CD4-positive, alpha-beta T cell (primary cell): Measurements from ENCODE around the gene IL17A. TPM values are rescaled to one million over a fixed set of nuclear protein-coding genes. Genes with fewer than 3 reads are reported as not detected.

Source experiments
- ATAC-seq: fragments of 200-7000 bp; cut with Tn5 transposase; one replicate; pipeline ENCODE4 v1.10.0; 2022; ENCODE audit warnings: mild to moderate bottlenecking; ENCODE audit not compliant: poor library complexity
- CTCF ChIA-PET: fragments of 350-600 bp; sonication (Branson Sonifier 250); formaldehyde crosslinking; loops from one replicate; lab custom pipeline; 2021; ENCODE audit warnings: antibody characterized with exemption, inconsistent platforms; lab: Charles Lee
- POLR2A ChIA-PET: fragments of 350-600 bp; sonication (Branson Sonifier 250); formaldehyde crosslinking; loops from one replicate; lab custom pipeline; 2021; ENCODE audit warnings: antibody characterized with exemption, inconsistent platforms; lab: Charles Lee
- DNase-seq, 14 experiments: peaks; one replicate each; pipeline ENCODE4 v3.0.0-alpha.2; 2013 to 2020; ENCODE audit warnings: mixed read lengths in 2 of 14
- H3K27ac ChIP-seq, 2 donors: one replicate each; pipeline versions ENCODE4 v1.5.1 to v1.7.0; 2013; ENCODE audit warnings: low read length in 2 of 2, low read depth in 1 of 2, mild to moderate bottlenecking in 1 of 2
- H3K27me3 ChIP-seq, 2 experiments: 1 replicate in 1 of 2; 2 replicates in 1 of 2; pipeline versions ENCODE4 v1.6.1 to v1.7.0; 2013; ENCODE audit warnings: low read length in 2 of 2, control low read depth in 1 of 2, mild to moderate bottlenecking in 1 of 2, moderate library complexity in 1 of 2; ENCODE audit not compliant: insufficient read depth in 2 of 2, control insufficient read depth in 1 of 2
- H3K36me3 ChIP-seq: one replicate; pipeline ENCODE4 v1.6.1; 2013; ENCODE audit warnings: low read length, control low read depth; ENCODE audit not compliant: insufficient read depth
- H3K4me1 ChIP-seq: one replicate; pipeline ENCODE4 v1.6.1; 2013; ENCODE audit warnings: low read length, control low read depth; ENCODE audit not compliant: insufficient read depth
- H3K4me3 ChIP-seq: one replicate; pipeline ENCODE4 v1.5.1; 2013; ENCODE audit warnings: mild to moderate bottlenecking, low read length, moderate library complexity
- H3K9me3 ChIP-seq, 2 experiments: 1 replicate in 1 of 2; 2 replicates in 1 of 2; pipeline versions ENCODE4 v1.6.1 to v1.7.0; 2013; ENCODE audit warnings: low read length in 2 of 2, mild to moderate bottlenecking in 2 of 2, control low read depth in 1 of 2, moderate library complexity in 1 of 2; ENCODE audit not compliant: control insufficient read depth in 1 of 2, insufficient read depth in 1 of 2
- H3K27ac Mint-ChIP-seq: one replicate; pipeline ENCODE4 v1.8.0; 2020; ENCODE audit warnings: mixed read lengths
- H3K27me3 Mint-ChIP-seq: one replicate; pipeline ENCODE4 v1.8.0; 2021; ENCODE audit warnings: mixed read lengths
- H3K36me3 Mint-ChIP-seq: one replicate; pipeline ENCODE4 v1.8.0; 2021; ENCODE audit warnings: low read depth, mixed read lengths
- H3K4me1 Mint-ChIP-seq: one replicate; pipeline ENCODE4 v1.8.0; 2021; ENCODE audit warnings: low read depth, mixed read lengths
- H3K4me3 Mint-ChIP-seq: one replicate; pipeline ENCODE4 v1.8.0; 2020; ENCODE audit warnings: mild to moderate bottlenecking, mixed read lengths
- H3K9me3 Mint-ChIP-seq: one replicate; pipeline ENCODE4 v1.8.0; 2020; ENCODE audit warnings: mixed read lengths
- intact Hi-C, 2 experiments: fragments of 100-400 bp; cut with DNase I in 1 of 2; cut with micrococcal nuclease in 1 of 2; formaldehyde crosslinking; loops; one replicate each; pipeline versions ENCODE4 v1.15.1 to v1.9.0; 2023 to 2025; cut with DNase I, micrococcal nuclease
- total RNA-seq, 174 experiments: library from RNA in 2 of 174; stranded (reverse) in 2 of 174; gene quantifications; one replicate each; pipeline ENCODE4 v1.2.3 and lab custom pipeline; 2021 to 2026
- TF ChIP-seq, protein P1 (sequence below): fragments of 200-600 bp; IDR thresholded peaks from one replicate; pipeline ENCODE4 v1.8.0; 2022; ENCODE audit warnings: antibody characterized with exemption, mild to moderate bottlenecking

The IL17A gene
- total RNA-seq, 2 experiments from 2014 or later, result 0.14 TPM; not detected in 1

- no peak overlapping the region for H3K4me3 Mint-ChIP-seq
- H3K27ac Mint-ChIP-seq, result no peak overlapping the region
- peaks cover 12% of the 10 kb centered on the region for H3K4me1 Mint-ChIP-seq
- ChIA-PET POLR2A (no interaction called here), CTCF (no interaction called here)
- no peaks in the 10 kb centered on the region for H3K9me3 Mint-ChIP-seq
- H3K27me3 Mint-ChIP-seq, result peaks cover 4% of the 10 kb centered on the region
- no peaks in the 10 kb centered on the region for H3K27me3 ChIP-seq
- TF ChIP-seq, protein P1, sequence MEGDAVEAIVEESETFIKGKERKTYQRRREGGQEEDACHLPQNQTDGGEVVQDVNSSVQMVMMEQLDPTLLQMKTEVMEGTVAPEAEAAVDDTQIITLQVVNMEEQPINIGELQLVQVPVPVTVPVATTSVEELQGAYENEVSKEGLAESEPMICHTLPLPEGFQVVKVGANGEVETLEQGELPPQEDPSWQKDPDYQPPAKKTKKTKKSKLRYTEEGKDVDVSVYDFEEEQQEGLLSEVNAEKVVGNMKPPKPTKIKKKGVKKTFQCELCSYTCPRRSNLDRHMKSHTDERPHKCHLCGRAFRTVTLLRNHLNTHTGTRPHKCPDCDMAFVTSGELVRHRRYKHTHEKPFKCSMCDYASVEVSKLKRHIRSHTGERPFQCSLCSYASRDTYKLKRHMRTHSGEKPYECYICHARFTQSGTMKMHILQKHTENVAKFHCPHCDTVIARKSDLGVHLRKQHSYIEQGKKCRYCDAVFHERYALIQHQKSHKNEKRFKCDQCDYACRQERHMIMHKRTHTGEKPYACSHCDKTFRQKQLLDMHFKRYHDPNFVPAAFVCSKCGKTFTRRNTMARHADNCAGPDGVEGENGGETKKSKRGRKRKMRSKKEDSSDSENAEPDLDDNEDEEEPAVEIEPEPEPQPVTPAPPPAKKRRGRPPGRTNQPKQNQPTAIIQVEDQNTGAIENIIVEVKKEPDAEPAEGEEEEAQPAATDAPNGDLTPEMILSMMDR, result no peak
- no peak overlapping the region for H3K27ac ChIP-seq
- no peaks in the 10 kb centered on the region for H3K36me3 ChIP-seq
- ATAC-seq (no peak), DNase-seq (no peak)
- no peaks in the 10 kb centered on the region for H3K36me3 Mint-ChIP-seq
- no peaks in the 10 kb centered on the region for H3K4me1 ChIP-seq
- H3K9me3 ChIP-seq, result no peaks in the 10 kb centered on the region
- intact Hi-C loops, result no loop called here
- H3K4me3 ChIP-seq, result no peak overlapping the region
Observed at GRCh38 chr6:52209770-52210169, 23.6 kb downstream of the IL17A start.

GRCh38 chr6:52210227-52210626 lies 24.1 kb downstream of the IL17A start:
- CTCF ChIA-PET, result no interaction called here
- H3K36me3 ChIP-seq, result no peaks in the 10 kb centered on the region
- H3K4me1 ChIP-seq, result no peaks in the 10 kb centered on the region
- H3K9me3 Mint-ChIP-seq, result no peaks in the 10 kb centered on the region
- no peak overlapping the region for H3K27ac ChIP-seq
- peaks cover 4% of the 10 kb centered on the region for H3K27me3 Mint-ChIP-seq
- H3K4me1 Mint-ChIP-seq, result peaks cover 12% of the 10 kb centered on the region
- ATAC-seq, result no peak
- DNase-seq, result no peak
- TF ChIP-seq, protein P1, result no peak
- no peaks in the 10 kb centered on the region for H3K36me3 Mint-ChIP-seq
- no peak overlapping the region for H3K4me3 ChIP-seq
- intact Hi-C loops, result no loop called here
- POLR2A ChIA-PET, result no interaction called here
- H3K27ac Mint-ChIP-seq, result no peak overlapping the region
- no peaks in the 10 kb centered on the region for H3K27me3 ChIP-seq
- no peak overlapping the region for H3K4me3 Mint-ChIP-seq
- H3K9me3 ChIP-seq, result no peaks in the 10 kb centered on the region

DNA sequence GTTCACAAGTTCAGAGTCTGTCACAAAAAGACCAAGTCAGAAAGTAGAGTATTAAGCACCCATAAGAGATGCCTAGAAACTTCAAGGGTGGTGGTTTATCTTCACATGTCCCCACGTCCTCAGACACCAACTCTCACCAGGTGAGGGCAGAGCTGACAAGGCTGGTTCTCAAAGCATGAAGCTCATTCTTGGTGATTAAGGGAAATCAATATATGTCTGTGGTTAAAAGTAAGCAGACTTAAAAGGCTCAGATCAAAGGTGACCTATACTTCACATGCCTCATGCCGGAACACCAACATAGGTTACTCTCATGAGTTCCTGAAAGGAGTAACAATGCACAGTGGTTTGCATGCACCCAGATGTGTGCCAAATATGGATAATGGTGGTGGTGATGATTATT lies 27.0 kb downstream of the IL17A start:
- no peaks in the 10 kb centered on the region for H3K36me3 ChIP-seq
- no peaks in the 10 kb centered on the region for H3K4me1 ChIP-seq
- H3K9me3 ChIP-seq, result no peaks in the 10 kb centered on the region
- H3K27me3 Mint-ChIP-seq, result no peaks in the 10 kb centered on the region
- TF ChIP-seq, protein P1, result no peak
- ATAC-seq, result peak; percentile 48
- no peaks in the 10 kb centered on the region for H3K27me3 ChIP-seq
- intact Hi-C loops, result no loop called here
- no peak overlapping the region for H3K4me3 Mint-ChIP-seq
- CTCF ChIA-PET, result interaction anchor here (1.0 kb wide), 1 partner anchor 50 kb away, joined by 4 read pairs; no protein-coding TSS in a partner anchor
- peaks cover 12% of the 10 kb centered on the region for H3K4me1 Mint-ChIP-seq
- POLR2A ChIA-PET, result no interaction called here
- H3K27ac ChIP-seq, result no peak overlapping the region
- no peaks in the 10 kb centered on the region for H3K9me3 Mint-ChIP-seq
- no peaks in the 10 kb centered on the region for H3K36me3 Mint-ChIP-seq
- H3K4me3 ChIP-seq, result no peak overlapping the region
- peak in 3 of 14 experiments; percentile 13 to 32 (median 26) for DNase-seq
- no peak overlapping the region for H3K27ac Mint-ChIP-seq
